Mesenchymal stem cell (in vitro differentiated cells and primary cell): ENCODE data around the gene ROR2.

Experiments used
- DNase-seq: peaks from one replicate; pipeline ENCODE4 v3.0.0-alpha.2; 2013
- H2AFZ ChIP-seq: one replicate; pipeline ENCODE4 v1.6.1; 2013; ENCODE audit warnings: low read depth, mild to moderate bottlenecking, control low read depth, inconsistent platforms, low read length, moderate library complexity
- H2AK5ac ChIP-seq: 2 replicates; pipeline ENCODE4 v1.6.1; 2013; ENCODE audit warnings: low read length, moderate library complexity, mild to moderate bottlenecking, inconsistent platforms; ENCODE audit not compliant: severe bottlenecking
- H2BK120ac ChIP-seq: one replicate; pipeline ENCODE4 v1.6.1; 2013; ENCODE audit warnings: low read depth, mild to moderate bottlenecking, inconsistent platforms, low read length, moderate library complexity
- H2BK12ac ChIP-seq, 2 experiments: one replicate each; pipeline ENCODE4 v1.6.1; 2013; ENCODE audit warnings: inconsistent platforms in 2 of 2, low read length in 2 of 2, mild to moderate bottlenecking in 2 of 2, moderate library complexity in 2 of 2, control low read depth in 1 of 2
- H2BK15ac ChIP-seq: one replicate; pipeline ENCODE4 v1.6.1; 2013; ENCODE audit warnings: mild to moderate bottlenecking, low read depth, inconsistent platforms; ENCODE audit not compliant: poor library complexity, severe bottlenecking
- H2BK5ac ChIP-seq: 2 replicates; pipeline ENCODE4 v1.6.1; 2013; ENCODE audit warnings: low read depth, mild to moderate bottlenecking, low read length, control low read depth, inconsistent platforms; ENCODE audit not compliant: poor library complexity, severe bottlenecking
- H3K14ac ChIP-seq, 2 experiments: one replicate each; pipeline ENCODE4 v1.6.1; 2013; ENCODE audit warnings: inconsistent platforms in 2 of 2, low read length in 2 of 2, control low read depth in 1 of 2, mild to moderate bottlenecking in 1 of 2, moderate library complexity in 1 of 2
- H3K18ac ChIP-seq, 2 experiments: one replicate each; pipeline ENCODE4 v1.6.1; 2013; ENCODE audit warnings: inconsistent platforms in 2 of 2, low read length in 2 of 2, control low read depth in 1 of 2, low read depth in 1 of 2, mild to moderate bottlenecking in 1 of 2
- H3K23ac ChIP-seq, 2 experiments: one replicate each; pipeline ENCODE4 v1.6.1; 2013; ENCODE audit warnings: inconsistent platforms in 2 of 2, low read length in 2 of 2, mild to moderate bottlenecking in 2 of 2, moderate library complexity in 2 of 2, control low read depth in 1 of 2
- H3K27ac ChIP-seq: 2 replicates; pipeline ENCODE4 v1.5.1; 2013; ENCODE audit warnings: mild to moderate bottlenecking, moderate library complexity, low read length, control low read depth, inconsistent platforms; ENCODE audit not compliant: poor library complexity, severe bottlenecking
- H3K27me3 ChIP-seq, 2 experiments: 2 replicates each; pipeline versions ENCODE4 v1.6.1 to v1.7.0; 2013; ENCODE audit warnings: low read length in 2 of 2, mild to moderate bottlenecking in 2 of 2, moderate library complexity in 2 of 2, control low read depth in 1 of 2, inconsistent platforms in 1 of 2; ENCODE audit not compliant: control insufficient read depth in 1 of 2, insufficient read depth in 1 of 2
- H3K36me3 ChIP-seq, 2 experiments: 2 replicates each; pipeline versions ENCODE4 v1.6.1 to v1.7.0; 2013; ENCODE audit warnings: low read length in 2 of 2, control low read depth in 1 of 2, inconsistent platforms in 1 of 2, low read depth in 1 of 2, mild to moderate bottlenecking in 1 of 2; ENCODE audit not compliant: insufficient read depth in 2 of 2, control insufficient read depth in 1 of 2
- H3K4ac ChIP-seq, 2 experiments: one replicate each; pipeline ENCODE4 v1.6.1; 2013; ENCODE audit warnings: inconsistent platforms in 2 of 2, low read length in 2 of 2, mild to moderate bottlenecking in 2 of 2, moderate library complexity in 2 of 2, control low read depth in 1 of 2, low read depth in 1 of 2
- H3K4me1 ChIP-seq: 2 replicates; pipeline ENCODE4 v1.6.1; 2013; ENCODE audit warnings: low read depth, low read length, control low read depth; ENCODE audit not compliant: control insufficient read depth, insufficient read depth
- H3K4me2 ChIP-seq: 2 replicates; pipeline ENCODE4 v1.6.1; 2013; ENCODE audit warnings: low read length, mild to moderate bottlenecking, inconsistent platforms; ENCODE audit not compliant: poor library complexity, severe bottlenecking
- H3K4me3 ChIP-seq, 2 experiments: 2 replicates each; pipeline versions ENCODE4 v1.5.1 to v1.7.0; 2013; ENCODE audit warnings: low read length in 2 of 2, mild to moderate bottlenecking in 2 of 2, control low read depth in 1 of 2, low read depth in 1 of 2; ENCODE audit not compliant: insufficient read depth in 1 of 2
- H3K79me1 ChIP-seq: replicated peaks from 2 replicates; pipeline ENCODE4 v1.6.1; 2013; ENCODE audit warnings: mild to moderate bottlenecking, control low read depth, low read length, inconsistent platforms; ENCODE audit not compliant: poor library complexity, severe bottlenecking
- H3K9ac ChIP-seq: 2 replicates; pipeline ENCODE4 v1.7.0; 2013; ENCODE audit warnings: mild to moderate bottlenecking, low read length, moderate library complexity
- H3K9me3 ChIP-seq: 2 replicates; pipeline ENCODE4 v1.7.0; 2013; ENCODE audit warnings: mild to moderate bottlenecking, low read length; ENCODE audit not compliant: control insufficient read depth
- H4K8ac ChIP-seq: one replicate; pipeline ENCODE4 v1.6.1; 2013; ENCODE audit warnings: inconsistent platforms, mild to moderate bottlenecking, low read length, moderate library complexity
- H4K91ac ChIP-seq: one replicate; pipeline ENCODE4 v1.6.1; 2013; ENCODE audit warnings: mild to moderate bottlenecking, low read length, inconsistent platforms
- WGBS: methylation state at CpG from one replicate; pipeline ENCODE4 v1.1.7; 2013; ENCODE audit warnings: mixed read lengths; 5-methylcytosine and 5-hydroxymethylcytosine counted together

ROR2 gene

DNA sequence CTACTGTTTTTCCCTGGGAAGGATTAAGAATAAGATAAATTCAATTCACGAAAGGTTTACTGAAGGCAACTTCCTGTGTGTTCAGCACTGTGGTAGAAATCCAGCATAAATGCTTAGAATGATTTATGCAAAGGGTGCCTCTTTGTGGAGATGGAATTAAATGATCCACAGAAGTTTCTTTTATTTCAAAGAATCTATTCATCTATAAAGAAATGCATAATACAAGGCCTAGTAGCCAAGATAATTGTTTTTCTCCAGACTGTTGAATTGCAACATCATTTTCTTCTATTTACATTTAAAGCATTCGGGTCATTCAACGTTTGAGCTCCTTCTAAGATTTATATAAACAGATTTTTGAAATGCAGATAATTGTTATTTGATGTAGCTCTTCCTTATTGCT lies 387.6 kb downstream of the ROR2 start:
- Histone ChIP-seq H2AFZ (no peak overlapping the region), H2BK12ac (no peak overlapping the region), H3K18ac (no peak overlapping the region), H2BK120ac (no peak overlapping the region), H3K9ac (no peak overlapping the region), H3K4me3 (no peak overlapping the region), H2BK5ac (no peak overlapping the region), H3K4me1 (no peaks in the 10 kb centered on the region), H3K4ac (no peak overlapping the region), H4K91ac (no peak overlapping the region), H3K27ac (no peak overlapping the region), H4K8ac (no peak overlapping the region), H2AK5ac (no peak overlapping the region), H3K4me2 (no peak overlapping the region), H3K23ac (no peak overlapping the region), H2BK15ac (no peak overlapping the region), H3K9me3 (no peaks in the 10 kb centered on the region), H3K36me3 (no peaks in the 10 kb centered on the region), H3K14ac (no peak overlapping the region), H3K27me3 (no peaks in the 10 kb centered on the region), H3K79me1 (no peaks in the 10 kb centered on the region)
- 43% methylated on average over 1 of the region's 3 CpGs for WGBS
- peak; percentile 42 for DNase-seq

DNA sequence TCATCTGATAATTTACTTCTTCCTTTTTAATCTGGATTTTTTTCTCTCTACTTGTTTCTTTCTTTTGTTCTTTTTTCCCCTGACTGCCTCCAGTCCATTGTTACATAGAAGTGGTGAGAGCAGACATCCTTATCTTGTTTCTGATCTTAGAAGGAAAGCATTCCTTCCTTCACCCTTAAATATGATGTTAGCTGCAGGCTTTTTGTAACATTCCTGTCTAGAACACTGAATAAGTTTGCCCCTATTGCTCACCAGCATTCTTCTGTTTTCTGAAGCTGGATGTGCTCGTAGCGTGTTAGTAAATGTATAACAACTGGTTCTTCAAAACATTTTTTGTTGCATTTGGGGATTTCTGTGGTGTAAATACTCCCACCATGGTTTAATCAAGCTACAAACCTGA lies 389.7 kb downstream of the ROR2 start:
- Histone ChIP-seq H2AFZ (no peak overlapping the region), H3K4me2 (no peak overlapping the region), H3K27me3 (no peaks in the 10 kb centered on the region), H4K8ac (no peak overlapping the region), H2BK5ac (no peak overlapping the region), H3K4ac (no peak overlapping the region), H3K18ac (no peak overlapping the region), H3K36me3 (no peaks in the 10 kb centered on the region), H3K27ac (no peak overlapping the region), H3K79me1 (no peaks in the 10 kb centered on the region), H2BK15ac (no peak overlapping the region), H3K9ac (no peak overlapping the region), H2AK5ac (no peak overlapping the region), H3K23ac (no peak overlapping the region), H3K4me3 (no peak overlapping the region), H3K14ac (no peak overlapping the region), H3K9me3 (no peaks in the 10 kb centered on the region), H4K91ac (no peak overlapping the region), H3K4me1 (no peaks in the 10 kb centered on the region), H2BK120ac (no peak overlapping the region), H2BK12ac (no peak overlapping the region)
- no CpG with 5 or more reads among the region's 2 CpGs for WGBS
- DNase-seq, result peak; percentile 25

DNA sequence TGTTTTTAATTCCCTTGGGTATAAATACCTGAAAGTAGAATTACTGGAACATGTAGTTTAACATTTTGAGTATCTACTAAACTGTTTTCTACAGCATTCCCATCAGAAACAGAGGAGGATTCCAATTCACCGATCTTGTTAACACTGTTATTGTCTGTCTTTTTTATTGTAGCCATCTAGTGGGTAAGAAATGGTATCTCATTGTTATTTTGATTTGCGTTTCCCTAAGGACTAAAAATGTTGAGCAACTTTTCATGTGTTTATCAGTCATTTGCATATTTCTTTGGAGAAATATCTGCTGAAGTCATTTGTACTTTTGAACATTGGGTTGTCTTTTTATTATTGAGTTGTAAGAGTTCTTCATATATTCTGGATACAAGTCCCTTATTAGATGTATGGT lies 391.1 kb downstream of the ROR2 start:
- Histone ChIP-seq H3K4me1 (no peaks in the 10 kb centered on the region), H3K27ac (no peak overlapping the region), H3K9ac (no peak overlapping the region), H3K4me3 (no peak overlapping the region), H3K9me3 (peaks cover 8% of the 10 kb centered on the region), H2BK15ac (no peak overlapping the region), H3K4me2 (no peak overlapping the region), H3K36me3 (no peaks in the 10 kb centered on the region), H2AK5ac (no peak overlapping the region), H4K91ac (no peak overlapping the region), H3K14ac (no peak overlapping the region), H2BK120ac (no peak overlapping the region), H3K23ac (no peak overlapping the region), H3K4ac (no peak overlapping the region), H3K27me3 (no peaks in the 10 kb centered on the region), H2AFZ (no peak overlapping the region), H2BK5ac (no peak overlapping the region), H4K8ac (no peak overlapping the region), H2BK12ac (no peak overlapping the region), H3K18ac (no peak overlapping the region), H3K79me1 (no peaks in the 10 kb centered on the region)
- no peak for DNase-seq
- 95% methylated on average over 2 of the region's 2 CpGs for whole genome bisulfite sequencing

DNA sequence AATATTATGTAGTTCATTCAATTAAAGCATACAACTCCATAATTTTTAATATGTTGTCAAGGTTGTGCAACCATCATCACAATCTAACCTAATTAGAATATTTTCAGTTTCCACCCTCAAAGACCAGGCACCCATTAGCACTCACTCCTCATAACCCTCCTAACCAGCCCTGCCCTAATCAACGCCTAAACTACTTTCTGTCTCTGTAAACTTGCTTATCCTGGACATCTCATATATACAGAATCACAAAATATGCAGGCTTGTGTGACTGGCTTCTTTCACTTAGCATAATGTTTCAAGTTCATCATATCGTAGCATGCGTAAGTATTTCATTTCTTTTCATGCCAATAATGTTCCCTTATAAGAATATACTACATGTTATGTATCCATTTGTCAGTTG lies 391.6 kb downstream of the ROR2 start:
- DNase-seq, result no peak
- no peaks in the 10 kb centered on the region for H3K79me1 ChIP-seq
- H3K36me3 ChIP-seq, result no peaks in the 10 kb centered on the region
- no peak overlapping the region for H2BK120ac ChIP-seq
- no peak overlapping the region for H2BK12ac ChIP-seq
- H3K4ac ChIP-seq, result no peak overlapping the region
- H3K14ac ChIP-seq, result no peak overlapping the region
- H3K9me3 ChIP-seq, result peaks cover 8% of the 10 kb centered on the region
- H2BK15ac ChIP-seq, result no peak overlapping the region
- 85% methylated on average over 1 of the region's 3 CpGs for WGBS
- H3K4me2 ChIP-seq, result no peak overlapping the region
- no peaks in the 10 kb centered on the region for H3K4me1 ChIP-seq
- H4K8ac ChIP-seq, result no peak overlapping the region
- no peak overlapping the region for H2BK5ac ChIP-seq
- H4K91ac ChIP-seq, result no peak overlapping the region
- H3K9ac ChIP-seq, result no peak overlapping the region
- no peak overlapping the region for H2AK5ac ChIP-seq
- no peak overlapping the region for H2AFZ ChIP-seq
- no peak overlapping the region for H3K4me3 ChIP-seq
- no peaks in the 10 kb centered on the region for H3K27me3 ChIP-seq
- no peak overlapping the region for H3K23ac ChIP-seq
- no peak overlapping the region for H3K18ac ChIP-seq
- no peak overlapping the region for H3K27ac ChIP-seq
